ENCODE measurements around the gene MEX3D.

- TF ChIP-seq CTCF (IDR thresholded peaks at IDR 0.05; ENCODE audit: insufficient read depth, low read depth, low read length) (no peak), EZH2 (IDR thresholded peaks at IDR 0.05; ENCODE audit: insufficient read depth, low read length) (no peak)
These were observed 40.4 kb upstream of the MEX3D start for GRCh38 chr19:1608359-1609102.
